ENCODE measurements around the gene ZNF652.

Gene ZNF652

DNA sequence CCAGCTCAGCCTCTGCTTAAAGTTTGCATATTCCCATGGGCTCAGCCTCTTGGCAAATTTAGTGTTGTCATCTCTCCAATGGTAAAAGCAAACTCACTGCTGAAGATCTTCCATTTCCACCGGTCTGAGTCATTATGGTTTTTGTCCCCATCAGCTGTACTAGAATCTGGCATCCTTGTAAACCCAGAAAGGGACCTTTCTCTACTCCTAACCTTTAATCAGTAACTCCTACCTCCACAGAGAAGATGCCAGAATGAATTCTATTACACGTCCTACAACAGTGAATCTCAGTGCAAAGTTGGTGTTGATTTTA is 45.8 kb downstream of the ZNF652 start:
- H3K36me3 Mint-ChIP-seq (ENCODE audit: low read depth) = peaks cover 1% of the 10 kb centered on the region
- H3K27me3 Mint-ChIP-seq (ENCODE audit: low read depth) = no peaks in the 10 kb centered on the region
- TF ChIP-seq, protein P1, sequence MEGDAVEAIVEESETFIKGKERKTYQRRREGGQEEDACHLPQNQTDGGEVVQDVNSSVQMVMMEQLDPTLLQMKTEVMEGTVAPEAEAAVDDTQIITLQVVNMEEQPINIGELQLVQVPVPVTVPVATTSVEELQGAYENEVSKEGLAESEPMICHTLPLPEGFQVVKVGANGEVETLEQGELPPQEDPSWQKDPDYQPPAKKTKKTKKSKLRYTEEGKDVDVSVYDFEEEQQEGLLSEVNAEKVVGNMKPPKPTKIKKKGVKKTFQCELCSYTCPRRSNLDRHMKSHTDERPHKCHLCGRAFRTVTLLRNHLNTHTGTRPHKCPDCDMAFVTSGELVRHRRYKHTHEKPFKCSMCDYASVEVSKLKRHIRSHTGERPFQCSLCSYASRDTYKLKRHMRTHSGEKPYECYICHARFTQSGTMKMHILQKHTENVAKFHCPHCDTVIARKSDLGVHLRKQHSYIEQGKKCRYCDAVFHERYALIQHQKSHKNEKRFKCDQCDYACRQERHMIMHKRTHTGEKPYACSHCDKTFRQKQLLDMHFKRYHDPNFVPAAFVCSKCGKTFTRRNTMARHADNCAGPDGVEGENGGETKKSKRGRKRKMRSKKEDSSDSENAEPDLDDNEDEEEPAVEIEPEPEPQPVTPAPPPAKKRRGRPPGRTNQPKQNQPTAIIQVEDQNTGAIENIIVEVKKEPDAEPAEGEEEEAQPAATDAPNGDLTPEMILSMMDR (IDR thresholded peaks at IDR 0.05; ENCODE audit: unreplicated experiment in 3 of 3) = no peak
- no peaks in the 10 kb centered on the region for H3K9me3 Mint-ChIP-seq
- peak overlapping the region in 1 of 3 experiments; percentile 3 for H3K27ac Mint-ChIP-seq
- peaks cover 5% of the 10 kb centered on the region for H3K4me1 Mint-ChIP-seq
- no peak overlapping the region for H3K4me3 Mint-ChIP-seq

DNA sequence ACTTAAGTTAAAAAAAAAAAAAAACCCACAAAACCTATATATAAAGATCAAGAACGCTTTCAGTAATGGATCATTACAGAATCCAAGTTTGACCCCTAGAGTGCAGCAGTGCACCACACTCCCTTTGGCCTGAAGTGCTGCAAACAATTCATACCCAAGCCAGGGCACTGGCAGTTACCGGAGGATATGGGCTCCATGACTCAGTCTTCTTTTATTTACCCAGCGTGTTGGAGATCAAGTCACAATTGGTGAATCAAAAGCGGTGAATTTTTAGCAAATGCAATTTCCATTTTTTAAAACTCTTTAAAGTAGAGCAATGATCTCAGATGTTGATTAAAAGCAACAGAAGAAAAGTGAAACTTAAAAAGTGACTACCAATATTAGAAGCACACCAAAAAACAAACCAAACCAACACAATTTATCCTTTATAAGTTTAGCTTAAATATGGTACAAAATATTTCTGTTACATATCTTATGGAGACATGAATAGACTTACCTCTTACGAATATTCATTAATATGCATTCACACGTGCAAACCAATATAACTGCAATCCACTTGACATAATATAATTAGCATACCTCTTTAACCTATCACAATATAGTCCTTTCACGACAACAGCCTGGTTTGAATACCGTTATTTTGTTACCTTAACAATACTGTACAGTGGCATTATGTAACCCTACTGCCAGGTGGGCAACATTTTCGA is 46.3 kb downstream of the ZNF652 start:
- H3K27ac Mint-ChIP-seq = peak overlapping the region; percentile 7 to 59 (median 37)
- H3K9me3 Mint-ChIP-seq = no peaks in the 10 kb centered on the region
- H3K27me3 Mint-ChIP-seq (ENCODE audit: low read depth) = no peaks in the 10 kb centered on the region

DNA sequence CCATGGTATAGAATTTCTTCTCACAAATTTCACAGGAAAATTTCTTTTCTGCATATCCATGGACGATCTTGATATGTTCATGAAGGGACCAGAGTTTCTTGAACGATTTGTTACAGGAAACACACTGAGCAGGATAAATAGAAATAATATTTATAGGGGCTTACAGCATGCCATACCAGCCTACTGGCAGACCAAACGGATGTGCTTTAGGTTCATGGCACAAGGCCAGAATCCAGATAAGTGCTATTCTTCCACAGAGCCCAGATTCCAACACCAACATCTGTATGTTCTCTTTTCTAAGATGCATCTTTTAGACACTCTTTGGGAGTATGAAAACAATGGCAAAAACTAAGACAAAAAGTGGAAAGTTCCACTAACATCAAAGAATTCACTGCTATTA is 49.3 kb downstream of the ZNF652 start:
- H3K9me3 Mint-ChIP-seq = no peaks in the 10 kb centered on the region
- no peaks in the 10 kb centered on the region for H3K27me3 Mint-ChIP-seq (ENCODE audit: low read depth)
- H3K4me3 Mint-ChIP-seq = no peak overlapping the region
- peaks cover 12% of the 10 kb centered on the region for H3K36me3 Mint-ChIP-seq (ENCODE audit: low read depth)
- TF ChIP-seq, protein P1 (IDR thresholded peaks at IDR 0.05; ENCODE audit: unreplicated experiment in 3 of 3) = no peak
- peaks cover 5% of the 10 kb centered on the region for H3K4me1 Mint-ChIP-seq
- H3K27ac Mint-ChIP-seq = no peak overlapping the region

More for the DNA sequence above, 46.3 kb downstream of the ZNF652 start:
- H3K4me1 Mint-ChIP-seq = peaks cover 5% of the 10 kb centered on the region
- no peak overlapping the region for H3K4me3 Mint-ChIP-seq
- TF ChIP-seq, protein P1 (IDR thresholded peaks at IDR 0.05; ENCODE audit: unreplicated experiment in 3 of 3) = peak; percentile 70 to 83 (median 79)
- peaks cover 3% of the 10 kb centered on the region for H3K36me3 Mint-ChIP-seq (ENCODE audit: low read depth)

DNA sequence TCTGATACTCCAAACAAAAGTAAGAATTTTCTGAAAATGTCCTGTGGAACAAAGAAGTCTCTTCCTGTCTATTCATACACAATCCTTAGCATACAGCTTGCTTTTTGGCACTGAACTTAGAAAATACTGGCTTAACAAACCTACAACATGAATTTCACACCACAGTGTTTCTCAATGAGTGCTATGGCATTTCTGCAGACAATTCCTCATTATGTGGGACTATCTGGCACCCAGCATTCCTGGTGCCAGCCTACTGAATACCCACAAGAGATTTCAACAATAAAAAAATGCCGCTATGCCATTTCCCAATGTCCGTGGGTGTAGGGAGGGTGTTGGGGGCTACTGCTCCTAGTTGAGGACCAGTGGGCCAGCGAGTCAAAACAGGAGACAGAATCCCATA is 62.1 kb downstream of the ZNF652 start:
- H3K27ac Mint-ChIP-seq = no peak overlapping the region
- TF ChIP-seq, protein P1 (IDR thresholded peaks at IDR 0.05; ENCODE audit: unreplicated experiment in 3 of 3) = no peak
- H3K4me3 Mint-ChIP-seq = no peak overlapping the region
- H3K27me3 Mint-ChIP-seq (ENCODE audit: low read depth) = no peaks in the 10 kb centered on the region
- peaks cover 32% of the 10 kb centered on the region for H3K36me3 Mint-ChIP-seq (ENCODE audit: low read depth)
- H3K4me1 Mint-ChIP-seq = no peaks in the 10 kb centered on the region
- H3K9me3 Mint-ChIP-seq = no peaks in the 10 kb centered on the region

DNA sequence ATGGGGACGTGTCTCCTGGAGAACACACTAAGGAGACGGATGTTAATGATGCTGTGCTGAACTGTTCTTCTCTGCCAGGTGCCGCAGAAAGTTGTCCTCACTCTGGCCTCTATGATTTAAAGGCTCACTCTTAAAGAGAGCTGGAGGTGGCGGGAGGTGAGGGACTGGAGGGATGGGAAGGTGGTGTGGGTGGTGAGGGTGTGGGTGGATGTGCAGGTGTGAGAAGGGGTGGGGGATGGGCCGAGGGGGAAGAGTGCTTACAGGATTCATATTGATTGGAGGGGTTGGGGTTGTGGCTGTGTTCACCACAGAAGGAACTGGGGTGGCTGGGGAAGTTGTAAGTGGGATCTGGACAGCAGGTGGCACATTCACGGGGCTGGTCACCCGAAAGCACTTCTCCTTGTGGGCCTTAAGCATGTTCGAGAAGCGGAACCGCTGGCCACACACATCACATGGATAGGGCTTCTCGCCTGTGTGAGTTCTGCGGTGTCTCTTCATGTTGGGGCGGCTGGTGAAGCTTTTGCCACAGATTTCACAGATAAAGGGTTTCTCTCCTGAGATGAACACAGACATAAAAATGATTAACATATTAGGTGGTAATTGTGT is 63.6 kb downstream of the ZNF652 start:
- H3K36me3 Mint-ChIP-seq (ENCODE audit: low read depth) = peaks cover 24% of the 10 kb centered on the region
- no peak overlapping the region for H3K27ac Mint-ChIP-seq
- no peak overlapping the region for H3K4me3 Mint-ChIP-seq
- H3K9me3 Mint-ChIP-seq = no peaks in the 10 kb centered on the region
- H3K27me3 Mint-ChIP-seq (ENCODE audit: low read depth) = no peaks in the 10 kb centered on the region
- TF ChIP-seq, protein P1 (IDR thresholded peaks at IDR 0.05; ENCODE audit: unreplicated experiment in 3 of 3) = no peak
- H3K4me1 Mint-ChIP-seq = no peaks in the 10 kb centered on the region

DNA sequence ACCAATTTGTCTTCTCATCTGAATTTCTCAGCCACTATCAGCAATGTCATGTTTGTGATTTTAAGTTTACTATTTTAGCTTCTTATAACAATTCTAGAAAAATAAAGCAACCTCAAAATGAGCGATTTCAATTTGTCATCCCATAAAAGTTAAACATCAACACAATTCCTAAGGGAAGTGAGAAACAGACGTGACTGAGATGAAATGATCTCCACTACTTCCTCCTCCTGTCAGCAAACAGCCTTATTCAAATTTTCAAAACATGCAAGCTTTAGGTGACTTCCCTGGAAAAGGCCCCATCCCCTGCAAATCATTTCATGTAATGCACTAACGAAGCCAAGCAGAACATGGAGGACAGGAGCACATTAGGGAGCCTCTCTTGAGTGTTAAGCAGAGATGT is 64.9 kb downstream of the ZNF652 start:
- Mint-ChIP-seq H3K4me3 (no peak overlapping the region), H3K9me3 (no peaks in the 10 kb centered on the region), H3K4me1 (no peaks in the 10 kb centered on the region), H3K27me3 (ENCODE audit: low read depth) (no peaks in the 10 kb centered on the region), H3K27ac (no peak overlapping the region), H3K36me3 (ENCODE audit: low read depth) (peaks cover 26% of the 10 kb centered on the region)
- TF ChIP-seq, protein P1 (IDR thresholded peaks at IDR 0.05; ENCODE audit: unreplicated experiment in 3 of 3) = no peak
